GM12873 (cell line): Measurements from ENCODE around the gene MDP1.

Experiments used
- TF ChIP-seq, protein P1 (sequence below): IDR thresholded peaks from 2 replicates; pipeline ENCODE4 v1.5.1; 2012; ENCODE audit warnings: low read depth, mild to moderate bottlenecking, moderate library complexity, low read length, control low read depth; ENCODE audit not compliant: insufficient read depth; ENCODE audit errors: missing control alignments

Gene MDP1

DNA sequence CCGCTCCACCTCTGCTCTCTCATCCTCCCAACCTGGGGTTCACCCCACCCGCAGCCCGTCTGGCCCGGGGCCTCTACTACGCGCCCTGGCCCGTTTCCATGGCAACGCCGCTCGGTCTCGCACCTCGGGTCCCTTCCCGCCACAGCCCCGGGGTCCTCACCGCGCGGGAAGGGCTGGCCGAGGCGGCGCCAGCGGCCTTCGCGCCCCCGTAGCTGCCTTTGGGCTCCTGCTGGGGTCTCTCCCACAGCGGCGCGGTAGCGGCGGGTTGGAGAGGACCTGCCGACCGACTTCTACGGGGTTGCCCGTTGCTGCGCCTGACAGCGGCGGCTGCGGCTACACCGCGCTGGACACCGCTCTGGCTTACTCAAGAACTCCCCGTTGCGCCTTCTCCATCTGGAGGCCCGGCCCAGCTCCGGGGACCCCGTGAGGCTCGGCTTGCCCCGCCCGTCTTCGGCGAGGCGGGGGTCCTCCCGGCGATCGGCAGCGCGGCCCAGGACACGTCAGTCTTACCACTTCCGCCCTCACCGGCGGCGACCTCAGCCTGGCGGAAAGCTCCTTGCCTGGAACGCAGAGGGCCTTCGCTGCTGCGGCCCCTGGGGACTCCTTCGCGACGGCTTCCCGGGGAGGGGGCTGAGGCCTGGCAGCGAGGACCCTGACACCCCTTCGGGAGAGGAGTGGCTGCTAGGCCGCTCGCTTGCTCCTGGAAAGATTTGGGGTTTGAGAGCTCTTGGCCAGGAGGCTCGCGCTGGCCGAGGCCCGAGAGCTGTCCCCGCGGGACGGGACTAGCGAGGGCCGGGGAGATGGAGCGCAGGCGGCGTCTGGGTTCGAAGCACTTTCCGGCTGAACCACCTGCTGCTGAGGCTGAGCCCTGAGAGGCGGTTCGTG, 20.4 kb downstream of the MDP1 start, which contains the start of gene TM9SF1:
Gene TM9SF1 (minus strand): TSS at position 256 of the 885 bp plus-strand sequence. CDS start 422 bp downstream, outside the sequence.
- TF ChIP-seq, protein P1, sequence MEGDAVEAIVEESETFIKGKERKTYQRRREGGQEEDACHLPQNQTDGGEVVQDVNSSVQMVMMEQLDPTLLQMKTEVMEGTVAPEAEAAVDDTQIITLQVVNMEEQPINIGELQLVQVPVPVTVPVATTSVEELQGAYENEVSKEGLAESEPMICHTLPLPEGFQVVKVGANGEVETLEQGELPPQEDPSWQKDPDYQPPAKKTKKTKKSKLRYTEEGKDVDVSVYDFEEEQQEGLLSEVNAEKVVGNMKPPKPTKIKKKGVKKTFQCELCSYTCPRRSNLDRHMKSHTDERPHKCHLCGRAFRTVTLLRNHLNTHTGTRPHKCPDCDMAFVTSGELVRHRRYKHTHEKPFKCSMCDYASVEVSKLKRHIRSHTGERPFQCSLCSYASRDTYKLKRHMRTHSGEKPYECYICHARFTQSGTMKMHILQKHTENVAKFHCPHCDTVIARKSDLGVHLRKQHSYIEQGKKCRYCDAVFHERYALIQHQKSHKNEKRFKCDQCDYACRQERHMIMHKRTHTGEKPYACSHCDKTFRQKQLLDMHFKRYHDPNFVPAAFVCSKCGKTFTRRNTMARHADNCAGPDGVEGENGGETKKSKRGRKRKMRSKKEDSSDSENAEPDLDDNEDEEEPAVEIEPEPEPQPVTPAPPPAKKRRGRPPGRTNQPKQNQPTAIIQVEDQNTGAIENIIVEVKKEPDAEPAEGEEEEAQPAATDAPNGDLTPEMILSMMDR, result no peak

DNA sequence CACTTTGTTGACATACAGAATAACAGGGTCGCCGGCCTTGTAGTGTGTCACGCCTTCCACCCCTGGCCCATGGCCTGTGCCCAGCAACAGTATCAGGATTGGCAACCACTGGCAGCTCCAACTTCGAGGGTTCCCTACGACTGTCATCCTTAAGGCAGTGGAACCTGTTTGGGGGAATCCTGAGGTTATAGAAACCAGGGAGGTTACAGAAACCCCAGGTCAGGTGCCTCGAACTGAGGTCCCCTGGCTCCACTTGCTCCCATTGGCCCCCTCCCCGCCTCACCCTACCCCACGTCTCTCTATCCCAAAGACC, 21.0 kb downstream of the MDP1 start:
- TF ChIP-seq, protein P1, result no peak

DNA sequence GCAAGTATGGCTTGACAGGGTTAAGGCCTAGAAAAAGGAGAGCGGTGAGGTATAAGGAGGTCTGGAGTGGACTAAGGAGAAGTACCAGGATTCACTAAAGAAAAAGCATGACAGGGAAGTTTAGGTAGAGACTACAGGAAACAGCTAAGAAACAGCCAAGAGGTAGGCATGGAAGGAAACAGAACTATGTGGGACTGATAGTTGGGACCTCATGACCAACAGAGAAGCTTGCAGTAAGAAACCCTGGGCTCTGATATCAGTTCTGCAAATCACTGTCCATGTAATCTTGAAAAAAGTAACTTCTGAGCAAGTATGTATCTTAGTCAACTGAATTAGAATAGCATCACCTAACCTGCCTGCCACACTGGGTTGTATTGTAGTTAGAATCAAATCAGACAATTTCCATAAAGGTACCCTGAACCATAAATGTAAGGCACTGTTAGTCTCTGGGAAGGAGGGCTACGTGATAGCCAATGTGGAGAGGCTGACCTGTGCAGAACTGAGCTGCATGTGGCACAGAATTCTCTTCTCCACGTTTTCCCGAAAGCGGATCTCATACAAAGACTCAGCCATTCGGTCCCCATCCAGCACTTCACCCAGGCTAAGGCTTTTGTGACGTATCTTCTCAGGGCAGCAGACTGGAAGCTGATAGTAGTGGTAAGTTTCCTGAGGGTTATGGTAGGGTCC, 21.5 kb downstream of the MDP1 start:
- TF ChIP-seq, protein P1, result no peak

DNA sequence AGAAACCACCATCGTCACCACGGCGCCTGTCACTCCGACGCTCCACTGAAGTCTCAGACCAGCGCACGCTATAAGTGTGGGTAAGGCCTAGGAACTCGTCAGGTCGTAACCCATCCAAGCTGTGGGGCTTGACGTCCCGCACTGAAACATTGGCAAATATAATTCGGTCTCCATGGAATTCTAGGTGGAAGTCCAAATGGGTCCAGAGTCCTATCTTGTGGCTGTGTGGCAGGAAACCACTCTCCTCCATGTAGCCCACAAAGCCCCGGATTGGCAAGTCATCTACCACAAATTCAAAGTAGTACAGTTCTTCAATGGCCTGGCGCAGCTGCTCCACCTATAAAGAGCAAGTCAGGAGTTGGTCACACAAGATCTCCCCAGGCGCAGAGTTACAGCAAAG, 22.9 kb downstream of the MDP1 start:
- TF ChIP-seq, protein P1, result no peak

DNA sequence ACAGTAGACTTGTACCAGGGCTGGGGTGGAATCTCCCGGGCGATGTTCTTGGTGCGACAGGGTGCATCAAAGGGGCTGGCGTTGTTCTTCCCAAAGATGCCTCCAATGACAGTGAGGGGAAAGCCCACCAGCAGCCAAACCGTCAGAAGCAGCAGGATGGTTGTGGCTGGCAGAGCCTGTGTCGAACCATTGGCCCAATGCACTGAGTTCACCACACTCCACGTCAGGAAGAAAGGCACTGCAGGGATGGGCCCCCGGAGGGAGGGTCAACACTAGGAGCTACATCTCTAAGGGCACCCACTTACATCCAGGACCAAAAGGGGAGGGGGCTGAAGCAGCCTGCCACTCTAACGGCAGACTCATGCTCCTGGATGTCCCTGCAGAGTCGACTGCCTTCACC, 25.4 kb downstream of the MDP1 start:
- TF ChIP-seq, protein P1, result no peak

DNA sequence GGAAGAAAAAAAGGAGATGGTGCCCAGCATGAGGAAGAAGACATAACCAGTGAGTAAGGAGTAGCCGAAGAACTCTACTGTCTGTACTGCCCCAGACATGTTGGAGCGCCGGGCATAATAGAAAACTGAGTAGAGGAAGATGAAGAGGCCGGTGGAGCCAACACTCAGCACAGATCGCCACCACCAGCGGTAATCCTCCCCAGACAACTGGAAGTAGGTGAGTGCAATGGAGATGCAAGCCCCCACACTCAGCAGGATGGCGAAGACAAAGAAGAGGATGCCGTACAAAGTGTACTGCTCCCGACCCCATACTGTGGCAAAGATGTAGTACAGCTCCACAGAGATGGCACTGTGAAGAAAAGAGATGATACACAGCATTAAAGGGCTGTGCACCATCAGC, 26.4 kb downstream of the MDP1 start:
- TF ChIP-seq, protein P1, result no peak

DNA sequence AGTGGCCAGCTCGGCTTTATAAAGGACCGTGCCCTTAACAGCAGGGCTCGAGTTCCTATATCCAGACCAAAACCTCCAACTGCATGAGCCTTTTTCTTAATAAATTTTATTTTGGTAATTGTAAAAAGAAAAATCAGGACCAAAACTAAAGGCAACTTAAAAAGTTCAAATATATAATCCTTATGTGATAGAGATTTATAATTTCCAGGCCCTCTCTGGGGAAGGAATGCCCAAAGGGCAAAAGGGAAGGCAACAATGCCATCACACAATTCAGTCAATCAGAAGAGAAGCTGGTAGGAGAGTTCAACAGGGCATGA, 26.8 kb downstream of the MDP1 start:
- TF ChIP-seq, protein P1, result no peak
